ENCODE results near the gene PPP1R9B.

Gene PPP1R9B

DNA sequence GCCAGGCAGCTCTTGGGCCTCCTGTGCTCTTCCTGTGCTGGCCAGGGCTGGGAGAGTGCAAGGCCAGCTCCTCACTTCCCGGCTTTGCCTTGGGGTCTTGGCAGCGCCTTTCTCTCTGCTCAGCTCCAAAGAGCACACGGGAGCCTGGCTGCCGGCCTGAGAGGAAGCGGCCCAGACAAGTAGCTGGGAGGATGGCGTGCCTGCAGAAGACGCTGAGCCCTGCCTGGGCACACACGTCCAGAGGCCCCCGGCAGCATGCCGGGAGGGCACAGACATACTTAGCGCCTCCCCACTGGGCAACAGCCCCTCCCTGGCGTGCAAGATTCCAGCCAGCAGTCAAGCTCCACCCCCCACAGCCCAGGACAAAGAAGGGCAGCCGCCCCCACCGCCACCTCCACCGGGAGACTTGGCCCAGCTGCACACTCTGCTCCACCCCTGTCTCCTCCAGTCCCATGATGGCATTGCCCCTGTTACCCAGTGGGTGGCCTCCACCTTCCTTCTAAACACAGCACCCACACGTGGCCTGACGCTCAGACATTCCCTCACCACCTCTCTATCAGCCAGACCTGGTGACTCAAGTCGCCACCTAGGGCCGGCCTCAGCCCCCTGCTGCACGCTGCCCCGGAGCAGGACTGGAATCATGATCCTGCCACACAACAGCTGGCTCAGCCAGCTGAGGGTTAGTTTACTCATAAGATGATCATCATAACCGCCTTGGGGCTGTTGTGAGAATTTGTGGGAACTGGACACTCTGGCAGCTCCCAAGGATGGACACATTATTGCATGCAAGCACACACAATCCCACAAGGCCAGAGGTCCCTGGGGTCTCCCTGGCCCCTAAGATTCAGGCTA, 27.7 kb upstream of the PPP1R9B start:
- H3K9me3 ChIP-seq (ENCODE audit: insufficient read depth, low read length, severe bottlenecking), result no peaks in the 10 kb centered on the region
- H4K20me1 ChIP-seq (ENCODE audit: insufficient read depth, low read length), result no peaks in the 10 kb centered on the region
- H3K9ac ChIP-seq (ENCODE audit: low read depth, low read length), result no peak overlapping the region
- ATAC-seq (ENCODE audit: insufficient read depth, low read depth) (peak; percentile 70), DNase-seq (no peak)
- H3K27ac ChIP-seq (ENCODE audit: low read length), result no peak overlapping the region
- no peak overlapping the region for H2AFZ ChIP-seq (ENCODE audit: low read depth, low read length)
- H3K4me2 ChIP-seq (ENCODE audit: insufficient read depth, low read length), result no peak overlapping the region
- H3K79me2 ChIP-seq (ENCODE audit: insufficient read depth, low read length), result no peaks in the 10 kb centered on the region
- TF ChIP-seq, protein P1, sequence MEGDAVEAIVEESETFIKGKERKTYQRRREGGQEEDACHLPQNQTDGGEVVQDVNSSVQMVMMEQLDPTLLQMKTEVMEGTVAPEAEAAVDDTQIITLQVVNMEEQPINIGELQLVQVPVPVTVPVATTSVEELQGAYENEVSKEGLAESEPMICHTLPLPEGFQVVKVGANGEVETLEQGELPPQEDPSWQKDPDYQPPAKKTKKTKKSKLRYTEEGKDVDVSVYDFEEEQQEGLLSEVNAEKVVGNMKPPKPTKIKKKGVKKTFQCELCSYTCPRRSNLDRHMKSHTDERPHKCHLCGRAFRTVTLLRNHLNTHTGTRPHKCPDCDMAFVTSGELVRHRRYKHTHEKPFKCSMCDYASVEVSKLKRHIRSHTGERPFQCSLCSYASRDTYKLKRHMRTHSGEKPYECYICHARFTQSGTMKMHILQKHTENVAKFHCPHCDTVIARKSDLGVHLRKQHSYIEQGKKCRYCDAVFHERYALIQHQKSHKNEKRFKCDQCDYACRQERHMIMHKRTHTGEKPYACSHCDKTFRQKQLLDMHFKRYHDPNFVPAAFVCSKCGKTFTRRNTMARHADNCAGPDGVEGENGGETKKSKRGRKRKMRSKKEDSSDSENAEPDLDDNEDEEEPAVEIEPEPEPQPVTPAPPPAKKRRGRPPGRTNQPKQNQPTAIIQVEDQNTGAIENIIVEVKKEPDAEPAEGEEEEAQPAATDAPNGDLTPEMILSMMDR (IDR thresholded peaks at IDR 0.05; ENCODE audit: borderline replicate concordance, extremely low read depth, low read length, poor library complexity, severe bottlenecking), result peak; percentile 41
- no peak for TF ChIP-seq EZH2 (IDR thresholded peaks at IDR 0.05; ENCODE audit: borderline replicate concordance, low read depth, low read length, severe bottlenecking)
- H3K4me1 ChIP-seq (ENCODE audit: insufficient read depth, low read length), result no peaks in the 10 kb centered on the region
- H3K36me3 ChIP-seq (ENCODE audit: insufficient read depth, low read length), result no peaks in the 10 kb centered on the region
- H3K4me3 ChIP-seq (ENCODE audit: low read depth in 1 of 2, low read length in 2 of 2), result no peak overlapping the region
- no peaks in the 10 kb centered on the region for H3K27me3 ChIP-seq (ENCODE audit: insufficient read depth, low read length, poor library complexity)

DNA sequence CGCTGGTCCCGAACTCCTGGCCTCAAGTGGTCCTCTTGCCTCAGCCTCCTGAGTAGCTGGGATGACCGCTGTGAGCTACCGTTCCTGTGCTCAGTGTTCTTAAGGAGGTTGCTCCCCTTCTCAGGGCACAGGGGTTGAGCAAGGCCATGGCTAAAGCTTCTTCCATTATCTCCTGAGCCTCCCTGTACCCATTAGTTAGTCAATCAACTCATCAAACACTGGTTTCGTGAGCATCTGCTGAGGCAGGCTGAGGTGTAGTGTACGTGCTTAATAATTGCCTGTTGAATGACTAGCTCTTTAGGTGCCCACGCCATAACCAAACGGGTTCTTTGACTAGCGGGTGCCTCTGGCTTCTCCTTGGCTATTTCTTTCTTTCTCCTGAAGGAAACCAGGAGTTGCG, 27.0 kb upstream of the PPP1R9B start:
- Histone ChIP-seq H4K20me1 (ENCODE audit: insufficient read depth, low read length) (no peaks in the 10 kb centered on the region), H3K4me1 (ENCODE audit: insufficient read depth, low read length) (no peaks in the 10 kb centered on the region), H3K9me3 (ENCODE audit: insufficient read depth, low read length, severe bottlenecking) (no peaks in the 10 kb centered on the region), H3K4me2 (ENCODE audit: insufficient read depth, low read length) (no peak overlapping the region), H3K9ac (ENCODE audit: low read depth, low read length) (no peak overlapping the region), H3K4me3 (ENCODE audit: low read depth in 1 of 2, low read length in 2 of 2) (no peak overlapping the region), H3K27me3 (ENCODE audit: insufficient read depth, low read length, poor library complexity) (no peaks in the 10 kb centered on the region), H3K36me3 (ENCODE audit: insufficient read depth, low read length) (no peaks in the 10 kb centered on the region), H3K79me2 (ENCODE audit: insufficient read depth, low read length) (no peaks in the 10 kb centered on the region), H2AFZ (ENCODE audit: low read depth, low read length) (no peak overlapping the region), H3K27ac (ENCODE audit: low read length) (no peak overlapping the region)
- ATAC-seq (ENCODE audit: insufficient read depth, low read depth) (no peak), DNase-seq (no peak)
- no peak for TF ChIP-seq EZH2 (IDR thresholded peaks at IDR 0.05; ENCODE audit: borderline replicate concordance, low read depth, low read length, severe bottlenecking)
- TF ChIP-seq, protein P1 (IDR thresholded peaks at IDR 0.05; ENCODE audit: borderline replicate concordance, extremely low read depth, low read length, poor library complexity, severe bottlenecking), result no peak

DNA sequence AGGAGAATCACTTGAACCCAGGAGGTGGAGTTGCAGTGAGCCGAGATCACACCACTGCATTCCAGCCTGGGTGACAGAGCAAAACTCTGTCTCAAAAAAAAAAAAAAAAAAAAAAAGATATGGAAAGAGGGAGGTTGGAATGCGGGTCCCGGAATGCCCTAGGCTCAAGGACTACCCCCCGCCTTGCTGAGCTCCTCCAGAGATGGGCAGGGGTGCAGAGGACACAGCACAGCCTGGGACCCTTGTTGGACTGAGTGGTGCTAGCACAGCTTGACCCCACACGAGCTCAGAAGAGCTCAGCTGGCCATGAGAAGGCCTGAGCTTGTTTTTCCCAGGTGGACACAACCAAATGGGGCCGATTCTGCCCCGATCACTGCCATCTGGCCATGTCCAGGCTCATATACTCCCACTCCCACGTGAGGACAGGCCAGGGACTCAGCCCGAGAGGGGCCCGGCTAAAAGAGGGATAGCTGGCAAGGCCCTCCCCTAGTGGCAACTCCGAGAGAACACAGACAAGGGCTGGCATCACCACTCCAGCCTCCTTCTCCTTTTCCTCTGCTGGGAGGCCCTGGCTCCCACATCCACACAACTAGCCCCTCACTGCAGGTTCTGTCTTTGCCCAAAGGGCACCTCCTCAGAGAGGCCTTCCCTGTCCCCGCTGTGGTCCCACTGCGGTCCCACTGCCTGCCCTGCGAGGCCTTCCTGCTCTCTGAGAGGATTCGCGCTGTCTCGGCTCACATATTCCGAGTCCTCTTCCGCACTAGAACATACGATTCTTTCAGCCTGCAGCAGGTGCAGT, 26.3 kb upstream of the PPP1R9B start:
- Histone ChIP-seq H3K36me3 (ENCODE audit: insufficient read depth, low read length) (no peaks in the 10 kb centered on the region), H3K27ac (ENCODE audit: low read length) (no peak overlapping the region), H3K9me3 (ENCODE audit: insufficient read depth, low read length, severe bottlenecking) (no peaks in the 10 kb centered on the region), H3K9ac (ENCODE audit: low read depth, low read length) (no peak overlapping the region), H3K4me3 (ENCODE audit: low read depth in 1 of 2, low read length in 2 of 2) (no peak overlapping the region), H3K79me2 (ENCODE audit: insufficient read depth, low read length) (no peaks in the 10 kb centered on the region), H3K27me3 (ENCODE audit: insufficient read depth, low read length, poor library complexity) (no peaks in the 10 kb centered on the region), H3K4me1 (ENCODE audit: insufficient read depth, low read length) (no peaks in the 10 kb centered on the region), H4K20me1 (ENCODE audit: insufficient read depth, low read length) (no peaks in the 10 kb centered on the region), H3K4me2 (ENCODE audit: insufficient read depth, low read length) (no peak overlapping the region), H2AFZ (ENCODE audit: low read depth, low read length) (no peak overlapping the region)
- TF ChIP-seq EZH2 (IDR thresholded peaks at IDR 0.05; ENCODE audit: borderline replicate concordance, low read depth, low read length, severe bottlenecking), result no peak
- TF ChIP-seq, protein P1 (IDR thresholded peaks at IDR 0.05; ENCODE audit: borderline replicate concordance, extremely low read depth, low read length, poor library complexity, severe bottlenecking), result no peak
- ATAC-seq (ENCODE audit: insufficient read depth, low read depth) (no peak), DNase-seq (no peak)
